Activated CD8-positive, alpha-beta memory T cell treated with anti-CD3 and anti-CD28 coated beads, Interleukin-2, amount 10 ng/mL, durations not matched to agents 7 days and 5 days (primary cell): ENCODE measurements around the gene ZHX3. TPM values are rescaled to one million over a fixed set of nuclear protein-coding genes. Genes with fewer than 3 reads are reported as not detected.

ENCODE experiments used
- ATAC-seq: fragments of 150-1000 bp; cut with Tn5 transposase; one replicate; pipeline ENCODE4 v1.10.0; 2021; ENCODE audit warnings: moderate library complexity
- CTCF ChIA-PET: fragments of 350-600 bp; sonication (Branson Sonifier 250); formaldehyde crosslinking; loops from one replicate; lab custom pipeline; 2021; ENCODE audit warnings: antibody characterized with exemption; lab: Charles Lee
- DNase-seq: peaks from one replicate; pipeline ENCODE4 v3.0.0-alpha.2; 2020
- H3K27ac Mint-ChIP-seq: one replicate; pipeline ENCODE4 v1.8.0; 2021; ENCODE audit warnings: mild to moderate bottlenecking, mixed read lengths
- H3K27me3 Mint-ChIP-seq: one replicate; pipeline ENCODE4 v1.8.0; 2021; ENCODE audit warnings: mixed read lengths
- H3K36me3 Mint-ChIP-seq: one replicate; pipeline ENCODE4 v1.8.0; 2021; ENCODE audit warnings: mild to moderate bottlenecking, mixed read lengths
- H3K4me1 Mint-ChIP-seq: one replicate; pipeline ENCODE4 v1.8.0; 2021; ENCODE audit warnings: mixed read lengths
- H3K4me3 Mint-ChIP-seq: one replicate; pipeline ENCODE4 v1.8.0; 2021; ENCODE audit warnings: mild to moderate bottlenecking, moderate library complexity, mixed read lengths
- H3K9me3 Mint-ChIP-seq: one replicate; pipeline ENCODE4 v1.8.0; 2022; ENCODE audit warnings: low read depth, mixed read lengths
- total RNA-seq, 2 experiments: library from RNA; stranded (reverse); gene quantifications; one replicate each; pipeline ENCODE4 v1.2.3, GENCODE V29; 2021

The ZHX3 gene
- total RNA-seq, 2 experiments from 2014 or later, result 11.4 to 13.3 TPM

GRCh38 chr20:41204304-41205265, 112.9 kb downstream of the ZHX3 start:
- ATAC-seq (no peak), DNase-seq (no peak)
- no peak overlapping the region for H3K4me3 Mint-ChIP-seq
- peaks cover 5% of the 10 kb centered on the region for H3K36me3 Mint-ChIP-seq
- CTCF ChIA-PET, result interaction anchor here (1.0 kb wide), 1 partner anchor 135 kb away, joined by 3 read pairs; no protein-coding TSS in a partner anchor
- H3K9me3 Mint-ChIP-seq, result no peaks in the 10 kb centered on the region
- H3K27me3 Mint-ChIP-seq, result no peaks in the 10 kb centered on the region
- no peak overlapping the region for H3K27ac Mint-ChIP-seq
- H3K4me1 Mint-ChIP-seq, result no peaks in the 10 kb centered on the region

GRCh38 chr20:41203660-41204059, 113.9 kb downstream of the ZHX3 start:
- ATAC-seq (no peak), DNase-seq (no peak)
- no peaks in the 10 kb centered on the region for H3K27me3 Mint-ChIP-seq
- H3K4me1 Mint-ChIP-seq, result no peaks in the 10 kb centered on the region
- H3K9me3 Mint-ChIP-seq, result peaks cover 4% of the 10 kb centered on the region
- H3K36me3 Mint-ChIP-seq, result peaks cover 10% of the 10 kb centered on the region
- H3K4me3 Mint-ChIP-seq, result no peak overlapping the region
- CTCF ChIA-PET, result interaction anchor here (1.0 kb wide), 1 partner anchor 136 kb away, joined by 3 read pairs; no protein-coding TSS in a partner anchor
- H3K27ac Mint-ChIP-seq, result no peak overlapping the region

GRCh38 chr20:41202426-41202825, 115.1 kb downstream of the ZHX3 start:
- no peaks in the 10 kb centered on the region for H3K4me1 Mint-ChIP-seq
- peaks cover 9% of the 10 kb centered on the region for H3K9me3 Mint-ChIP-seq
- H3K27ac Mint-ChIP-seq, result no peak overlapping the region
- DNase-seq, result no peak
- CTCF ChIA-PET, result interaction anchor here (0.7 to 1.7 kb wide), 3 partner anchors 29 to 234 kb away, joined by 3 read pairs; no protein-coding TSS in a partner anchor
- peaks cover 13% of the 10 kb centered on the region for H3K36me3 Mint-ChIP-seq
- H3K4me3 Mint-ChIP-seq, result no peak overlapping the region
- no peaks in the 10 kb centered on the region for H3K27me3 Mint-ChIP-seq
- ATAC-seq, result no peak

GRCh38 chr20:41201760-41202159, 115.8 kb downstream of the ZHX3 start:
- H3K9me3 Mint-ChIP-seq, result peaks cover 9% of the 10 kb centered on the region
- peaks cover 1% of the 10 kb centered on the region for H3K4me1 Mint-ChIP-seq
- H3K27me3 Mint-ChIP-seq, result no peaks in the 10 kb centered on the region
- no peak overlapping the region for H3K4me3 Mint-ChIP-seq
- H3K36me3 Mint-ChIP-seq, result peaks cover 13% of the 10 kb centered on the region
- DNase-seq (no peak), ATAC-seq (no peak)
- CTCF ChIA-PET, result interaction anchor here (0.8 to 1.7 kb wide), 3 partner anchors 30 to 138 kb away, joined by 3 read pairs; no protein-coding TSS in a partner anchor
- H3K27ac Mint-ChIP-seq, result no peak overlapping the region

GRCh38 chr20:41200446-41201202, 116.9 kb downstream of the ZHX3 start:
- Mint-ChIP-seq H3K9me3 (peaks cover 9% of the 10 kb centered on the region), H3K4me3 (no peak overlapping the region), H3K4me1 (peaks cover 9% of the 10 kb centered on the region), H3K36me3 (peaks cover 15% of the 10 kb centered on the region), H3K27ac (no peak overlapping the region), H3K27me3 (no peaks in the 10 kb centered on the region)
- DNase-seq, result no peak
- CTCF ChIA-PET, result interaction anchor here (0.7 to 1.7 kb wide), 4 partner anchors 28 to 139 kb away, joined by 3 read pairs; no protein-coding TSS in a partner anchor
- no peak for ATAC-seq

GRCh38 chr20:41198443-41198842, 119.1 kb downstream of the ZHX3 start:
- peaks cover 9% of the 10 kb centered on the region for H3K9me3 Mint-ChIP-seq
- CTCF ChIA-PET, result interaction anchor here (1.8 kb wide), 1 partner anchor 19 kb away, joined by 3 read pairs; no protein-coding TSS in a partner anchor
- H3K4me3 Mint-ChIP-seq, result no peak overlapping the region
- H3K36me3 Mint-ChIP-seq, result peaks cover 17% of the 10 kb centered on the region
- H3K4me1 Mint-ChIP-seq, result peaks cover 18% of the 10 kb centered on the region
- DNase-seq (no peak), ATAC-seq (no peak)
- no peaks in the 10 kb centered on the region for H3K27me3 Mint-ChIP-seq
- no peak overlapping the region for H3K27ac Mint-ChIP-seq

- Mint-ChIP-seq H3K27ac (no peak overlapping the region), H3K4me1 (peaks cover 18% of the 10 kb centered on the region), H3K27me3 (no peaks in the 10 kb centered on the region), H3K36me3 (peaks cover 20% of the 10 kb centered on the region), H3K9me3 (peaks cover 9% of the 10 kb centered on the region), H3K4me3 (no peak overlapping the region)
- ATAC-seq, result peak; percentile 39
- CTCF ChIA-PET, result interaction anchor here (1.0 to 1.5 kb wide), 2 partner anchors 24 to 28 kb away, joined by 3 to 4 read pairs; no protein-coding TSS in a partner anchor
- DNase-seq, result no peak
Measured at GRCh38 chr20:41196653-41197225, 120.8 kb downstream of the ZHX3 start.

GRCh38 chr20:41192575-41192974, 125.0 kb downstream of the ZHX3 start:
- peaks cover 3% of the 10 kb centered on the region for H3K9me3 Mint-ChIP-seq
- ATAC-seq, result no peak
- CTCF ChIA-PET, result interaction anchor here (1.2 kb wide), 1 partner anchor 39 kb away, joined by 3 read pairs; no protein-coding TSS in a partner anchor
- no peak for DNase-seq
- no peak overlapping the region for H3K27ac Mint-ChIP-seq
- no peak overlapping the region for H3K4me3 Mint-ChIP-seq
- H3K4me1 Mint-ChIP-seq, result peaks cover 18% of the 10 kb centered on the region
- no peaks in the 10 kb centered on the region for H3K27me3 Mint-ChIP-seq
- peaks cover 15% of the 10 kb centered on the region for H3K36me3 Mint-ChIP-seq

GRCh38 chr20:41191562-41192500, 125.7 kb downstream of the ZHX3 start:
- CTCF ChIA-PET, result interaction anchor here (0.8 to 1.2 kb wide), 3 partner anchors 40 to 205 kb away, joined by 3 read pairs; no protein-coding TSS in a partner anchor
- peaks cover 3% of the 10 kb centered on the region for H3K9me3 Mint-ChIP-seq
- no peaks in the 10 kb centered on the region for H3K27me3 Mint-ChIP-seq
- no peak overlapping the region for H3K27ac Mint-ChIP-seq
- no peak overlapping the region for H3K4me3 Mint-ChIP-seq
- peaks cover 15% of the 10 kb centered on the region for H3K36me3 Mint-ChIP-seq
- DNase-seq, result no peak
- peaks cover 17% of the 10 kb centered on the region for H3K4me1 Mint-ChIP-seq
- ATAC-seq, result no peak

GRCh38 chr20:41187668-41188067, 129.9 kb downstream of the ZHX3 start:
- H3K36me3 Mint-ChIP-seq, result peaks cover 7% of the 10 kb centered on the region
- ATAC-seq (no peak), DNase-seq (no peak)
- CTCF ChIA-PET, result interaction anchor here (0.7 to 1.0 kb wide), 3 partner anchors 11 to 197 kb away, joined by 3 read pairs; no protein-coding TSS in a partner anchor
- H3K9me3 Mint-ChIP-seq, result peaks cover 3% of the 10 kb centered on the region
- H3K4me1 Mint-ChIP-seq, result no peaks in the 10 kb centered on the region
- H3K27ac Mint-ChIP-seq, result no peak overlapping the region
- H3K27me3 Mint-ChIP-seq, result no peaks in the 10 kb centered on the region
- H3K4me3 Mint-ChIP-seq, result no peak overlapping the region

GRCh38 chr20:41185013-41185757, 132.3 kb downstream of the ZHX3 start:
- no peak overlapping the region for H3K27ac Mint-ChIP-seq
- H3K4me1 Mint-ChIP-seq, result peaks cover 14% of the 10 kb centered on the region
- H3K4me3 Mint-ChIP-seq, result no peak overlapping the region
- ATAC-seq (no peak), DNase-seq (no peak)
- H3K27me3 Mint-ChIP-seq, result no peaks in the 10 kb centered on the region
- no peaks in the 10 kb centered on the region for H3K36me3 Mint-ChIP-seq
- peaks cover 3% of the 10 kb centered on the region for H3K9me3 Mint-ChIP-seq
- CTCF ChIA-PET, result interaction anchor here (1.0 kb wide), 1 partner anchor 50 kb away, joined by 3 read pairs; no protein-coding TSS in a partner anchor
